ENCODE measurements around the gene MXRA8. TPM values are rescaled to one million over a fixed set of nuclear protein-coding genes. Genes with fewer than 3 reads are reported as not detected.

MXRA8 gene
- polyA plus RNA-seq, 2 donors, result 7.5 to 14.7 TPM

DNA sequence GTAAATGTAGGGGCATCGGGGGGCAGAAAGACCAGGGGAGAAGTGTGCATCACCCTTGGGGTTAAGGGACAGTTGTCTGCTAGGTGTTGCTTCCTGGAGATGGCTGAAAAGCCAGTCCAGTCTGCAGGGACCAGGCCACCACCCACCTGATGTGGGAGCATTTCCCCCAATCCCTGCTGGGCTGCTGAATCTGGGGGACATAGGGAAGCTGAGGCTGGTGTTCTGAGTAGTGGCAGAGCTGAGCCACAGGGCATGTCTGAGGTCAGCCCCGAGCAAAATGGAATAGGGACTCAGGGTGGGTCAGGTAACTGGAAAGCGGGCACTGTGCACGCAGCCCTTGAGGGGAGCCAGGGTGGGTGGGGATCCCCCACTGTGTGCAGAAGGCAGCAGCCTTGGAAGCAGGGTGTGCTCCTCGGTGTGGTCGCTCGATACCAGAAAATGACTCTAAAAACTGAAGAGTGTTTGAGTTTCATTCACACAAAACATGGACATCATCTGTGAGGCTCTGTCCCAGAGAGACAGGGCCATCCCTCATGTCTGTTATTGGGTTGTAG lies 43.2 kb upstream of the MXRA8 start:
- no peaks in the 10 kb centered on the region for H3K27me3 ChIP-seq (ENCODE audit: control insufficient read depth in 1 of 2, insufficient read depth in 2 of 2, low read length in 2 of 2)
- WGBS, 2 donors, result 74 to 80% methylated on average over 7 of the region's 7 CpGs
- peaks cover 3 to 26% of the 10 kb centered on the region in 2 donors for H3K4me1 ChIP-seq (ENCODE audit: control insufficient read depth in 2 of 2, insufficient read depth in 2 of 2, low read length in 1 of 2)
- H3K36me3 ChIP-seq (ENCODE audit: control insufficient read depth in 2 of 2, insufficient read depth in 2 of 2, low read length in 1 of 2), result peaks cover 11 to 38% of the 10 kb centered on the region in 2 donors
- no peak overlapping the region for H3K27ac ChIP-seq (ENCODE audit: low read depth in 2 of 2, low read length in 1 of 2)
- H3K4me3 ChIP-seq (ENCODE audit: low read depth in 1 of 2, low read length in 2 of 2), result no peak overlapping the region
- H3K9me3 ChIP-seq (ENCODE audit: control insufficient read depth in 2 of 2, insufficient read depth in 1 of 2, low read depth in 1 of 2, low read length in 1 of 2), result no peaks in the 10 kb centered on the region

DNA sequence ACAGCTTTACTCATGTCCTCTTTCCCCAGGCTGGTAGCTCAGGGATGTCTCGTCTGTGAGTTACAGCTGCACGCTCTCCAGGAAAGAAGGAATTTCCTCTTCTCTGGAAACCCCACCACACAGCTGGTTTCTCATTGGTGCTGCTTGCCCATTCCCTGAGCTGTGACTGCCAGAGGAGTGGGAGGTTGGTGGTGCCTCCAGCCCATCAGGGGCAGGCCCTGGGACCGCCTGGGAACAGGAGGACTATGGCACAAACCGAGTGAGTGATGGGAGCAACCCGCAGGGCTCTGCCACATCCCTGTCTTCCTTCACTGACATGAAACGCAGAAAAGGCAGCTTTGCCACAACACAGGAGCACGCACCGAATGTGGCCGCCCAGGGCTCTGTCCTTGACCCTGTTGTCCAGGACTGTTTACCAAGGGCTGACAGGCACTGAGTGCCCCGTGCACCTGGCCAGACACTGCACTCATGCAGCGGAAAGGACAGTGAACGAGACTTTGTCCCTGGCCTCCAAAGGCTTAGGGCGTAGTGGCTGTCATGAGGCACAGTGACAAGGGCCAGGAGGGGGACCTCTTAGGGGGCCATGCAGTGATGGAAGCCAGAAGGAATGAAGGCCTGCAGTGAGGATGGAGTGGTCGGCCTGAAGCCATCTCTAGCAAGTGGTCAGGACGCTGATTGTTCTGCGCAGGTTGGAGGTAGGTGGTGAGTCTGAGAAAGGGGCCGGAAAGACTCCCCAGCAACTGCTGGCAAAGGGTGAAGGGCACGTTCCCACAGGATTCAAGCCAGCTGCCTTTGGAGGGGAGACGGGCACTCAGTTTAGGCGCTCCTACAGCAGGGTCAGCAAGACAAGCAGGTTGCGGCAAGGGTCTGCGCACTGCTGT lies 42.5 kb upstream of the MXRA8 start:
- Histone ChIP-seq H3K4me3 (ENCODE audit: low read depth in 1 of 2, low read length in 2 of 2) (peak overlapping the region in 1 of 2 donors; percentile 95), H3K27ac (ENCODE audit: low read depth in 2 of 2, low read length in 1 of 2) (no peak overlapping the region), H3K36me3 (ENCODE audit: control insufficient read depth in 2 of 2, insufficient read depth in 2 of 2, low read length in 1 of 2) (peaks cover 11 to 38% of the 10 kb centered on the region in 2 donors), H3K27me3 (ENCODE audit: control insufficient read depth in 1 of 2, insufficient read depth in 2 of 2, low read length in 2 of 2) (no peaks in the 10 kb centered on the region), H3K9me3 (ENCODE audit: control insufficient read depth in 2 of 2, insufficient read depth in 1 of 2, low read depth in 1 of 2, low read length in 1 of 2) (no peaks in the 10 kb centered on the region), H3K4me1 (ENCODE audit: control insufficient read depth in 2 of 2, insufficient read depth in 2 of 2, low read length in 1 of 2) (peaks cover 0 to 21% of the 10 kb centered on the region in 2 donors)
- 79 to 82% methylated on average over 22 of the region's 22 CpGs for WGBS, 2 donors

DNA sequence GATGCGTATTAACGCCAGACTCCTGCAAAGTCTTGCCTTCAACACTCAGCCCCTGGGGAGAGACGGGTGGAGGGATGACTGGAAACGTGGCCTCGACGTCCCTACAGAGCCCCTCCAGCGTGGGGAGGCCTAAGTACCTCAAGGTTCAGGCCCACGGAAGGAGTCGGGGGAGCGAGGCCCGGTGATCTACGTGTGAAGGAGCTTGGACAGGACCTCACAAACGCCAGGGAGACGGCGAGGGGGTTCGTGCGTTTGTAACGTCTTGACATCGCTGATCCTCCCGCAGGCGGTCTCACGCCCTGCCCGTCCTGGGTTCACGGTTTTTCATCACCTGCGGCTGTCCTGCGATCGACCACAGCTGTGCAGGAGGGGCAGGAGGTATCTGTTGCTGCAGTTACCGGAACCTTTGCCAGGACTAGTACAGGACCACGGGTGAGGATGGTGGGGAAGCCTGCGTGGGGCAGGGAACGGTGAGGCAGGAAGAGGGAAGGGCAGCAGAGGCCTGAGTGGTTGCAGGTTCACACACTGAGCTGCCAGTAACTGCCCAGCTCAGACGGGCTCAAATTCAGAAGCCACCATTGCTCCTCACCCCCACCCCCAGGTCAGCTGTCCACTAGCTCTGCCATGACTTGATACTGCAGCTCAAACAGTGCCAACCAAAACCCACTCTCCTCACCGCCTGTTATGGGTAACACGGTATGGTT lies 41.7 kb upstream of the MXRA8 start:
- H3K4me1 ChIP-seq (ENCODE audit: control insufficient read depth in 2 of 2, insufficient read depth in 2 of 2, low read length in 1 of 2), result peaks cover 0 to 21% of the 10 kb centered on the region in 2 donors
- peak overlapping the region; percentile 95 to 97 for H3K4me3 ChIP-seq (ENCODE audit: low read depth in 1 of 2, low read length in 2 of 2)
- peaks cover 11 to 39% of the 10 kb centered on the region in 2 donors for H3K36me3 ChIP-seq (ENCODE audit: control insufficient read depth in 2 of 2, insufficient read depth in 2 of 2, low read length in 1 of 2)
- no peaks in the 10 kb centered on the region for H3K27me3 ChIP-seq (ENCODE audit: control insufficient read depth in 1 of 2, insufficient read depth in 2 of 2, low read length in 2 of 2)
- 5% methylated on average over 34 of the region's 34 CpGs for WGBS, 2 donors
- H3K9me3 ChIP-seq (ENCODE audit: control insufficient read depth in 2 of 2, insufficient read depth in 1 of 2, low read depth in 1 of 2, low read length in 1 of 2), result no peaks in the 10 kb centered on the region
- peak overlapping the region; percentile 83 to 88 for H3K27ac ChIP-seq (ENCODE audit: low read depth in 2 of 2, low read length in 1 of 2)

DNA sequence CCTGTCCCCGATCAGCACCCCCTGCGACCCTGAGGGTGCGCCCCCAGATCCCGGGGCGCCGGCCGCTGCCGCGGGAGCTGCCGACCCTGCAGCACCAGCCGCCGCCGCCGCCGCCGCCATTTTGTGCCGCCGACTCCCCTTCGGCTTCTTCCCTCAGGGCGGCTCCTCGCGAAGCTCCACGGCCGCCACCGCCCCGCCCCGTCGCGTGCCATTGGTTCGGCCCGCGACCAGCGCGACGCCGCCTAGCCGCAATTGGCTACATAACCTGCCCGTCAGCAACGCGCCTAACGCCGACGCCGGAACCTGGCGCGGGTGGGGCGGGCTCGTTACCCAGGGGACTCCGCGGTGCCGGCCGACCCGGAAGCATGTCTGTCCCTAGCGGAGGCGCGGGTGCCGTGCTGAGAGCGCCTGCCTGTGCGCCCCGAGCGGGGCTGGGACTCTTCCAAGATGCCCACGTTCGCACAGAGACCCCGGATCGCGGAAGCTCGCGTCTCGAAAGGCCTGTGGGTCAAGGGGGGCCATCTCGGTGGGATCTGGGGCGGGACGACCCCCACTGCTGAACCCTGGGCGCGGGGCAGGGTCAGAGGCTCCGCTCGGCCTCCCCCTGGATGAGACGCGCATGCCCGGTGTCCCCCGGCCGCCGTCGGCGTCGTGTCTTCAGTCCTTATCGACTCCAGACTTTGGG lies 41.0 kb upstream of the MXRA8 start, which contains the start of gene CCNL2:
TSS of gene CCNL2 (minus strand) at position 149 of the 685 bp plus-strand sequence. CDS start at position 120, 29 bp downstream.
- H3K27ac ChIP-seq (ENCODE audit: low read depth in 2 of 2, low read length in 1 of 2), result peak within 1 kb of the TSS; percentile 88 to 92
- no peaks in the 10 kb centered on the region for H3K27me3 ChIP-seq (ENCODE audit: control insufficient read depth in 1 of 2, insufficient read depth in 2 of 2, low read length in 2 of 2)
- H3K4me1 ChIP-seq (ENCODE audit: control insufficient read depth in 2 of 2, insufficient read depth in 2 of 2, low read length in 1 of 2), result peaks cover 0 to 21% of the 10 kb centered on the region in 2 donors
- H3K9me3 ChIP-seq (ENCODE audit: control insufficient read depth in 2 of 2, insufficient read depth in 1 of 2, low read depth in 1 of 2, low read length in 1 of 2), result no peaks in the 10 kb centered on the region
- peaks cover 8 to 37% of the 10 kb centered on the region in 2 donors for H3K36me3 ChIP-seq (ENCODE audit: control insufficient read depth in 2 of 2, insufficient read depth in 2 of 2, low read length in 1 of 2)
- WGBS, 2 donors, result 0 to 1% methylated on average over 72 to 86 of the region's 86 CpGs
- H3K4me3 ChIP-seq (ENCODE audit: low read depth in 1 of 2, low read length in 2 of 2), result peak within 1 kb of the TSS; percentile 97 to 99

DNA sequence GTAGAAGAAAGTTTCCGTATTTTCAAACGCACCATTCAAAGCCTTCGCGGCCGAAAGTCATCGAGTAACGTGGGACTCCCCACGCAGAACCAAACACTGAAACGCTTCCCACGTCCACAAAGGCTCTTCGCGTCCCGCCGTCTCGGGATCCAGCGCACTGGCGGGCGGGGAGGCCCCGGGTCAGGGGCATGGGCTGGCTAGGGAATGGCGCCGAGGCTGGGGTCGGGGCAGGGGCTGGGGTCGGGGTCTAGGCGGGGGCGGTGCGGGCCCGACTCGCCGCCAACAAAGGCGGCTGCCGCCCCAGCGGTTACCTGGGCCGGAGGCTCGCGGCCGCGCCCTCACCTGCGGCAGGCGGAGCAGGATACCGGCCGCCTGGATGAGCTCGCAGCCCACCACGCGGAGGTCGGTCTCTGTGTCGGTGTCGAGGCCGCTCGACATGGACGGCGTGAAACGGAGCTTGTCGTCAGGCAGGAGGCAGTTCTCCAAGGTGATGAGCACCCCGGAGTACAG lies 40.4 kb upstream of the MXRA8 start:
- H3K27ac ChIP-seq (ENCODE audit: low read depth in 2 of 2, low read length in 1 of 2), result peak overlapping the region; percentile 88 to 92
- H3K36me3 ChIP-seq (ENCODE audit: control insufficient read depth in 2 of 2, insufficient read depth in 2 of 2, low read length in 1 of 2), result peaks cover 10 to 35% of the 10 kb centered on the region in 2 donors
- H3K4me1 ChIP-seq (ENCODE audit: control insufficient read depth in 2 of 2, insufficient read depth in 2 of 2, low read length in 1 of 2), result peaks cover 0 to 21% of the 10 kb centered on the region in 2 donors
- H3K4me3 ChIP-seq (ENCODE audit: low read depth in 1 of 2, low read length in 2 of 2), result peak overlapping the region; percentile 97 to 99
- H3K9me3 ChIP-seq (ENCODE audit: control insufficient read depth in 2 of 2, insufficient read depth in 1 of 2, low read depth in 1 of 2, low read length in 1 of 2), result no peaks in the 10 kb centered on the region
- WGBS, 2 donors, result 0 to 1% methylated on average over 37 to 54 of the region's 54 CpGs
- no peaks in the 10 kb centered on the region for H3K27me3 ChIP-seq (ENCODE audit: control insufficient read depth in 1 of 2, insufficient read depth in 2 of 2, low read length in 2 of 2)

DNA sequence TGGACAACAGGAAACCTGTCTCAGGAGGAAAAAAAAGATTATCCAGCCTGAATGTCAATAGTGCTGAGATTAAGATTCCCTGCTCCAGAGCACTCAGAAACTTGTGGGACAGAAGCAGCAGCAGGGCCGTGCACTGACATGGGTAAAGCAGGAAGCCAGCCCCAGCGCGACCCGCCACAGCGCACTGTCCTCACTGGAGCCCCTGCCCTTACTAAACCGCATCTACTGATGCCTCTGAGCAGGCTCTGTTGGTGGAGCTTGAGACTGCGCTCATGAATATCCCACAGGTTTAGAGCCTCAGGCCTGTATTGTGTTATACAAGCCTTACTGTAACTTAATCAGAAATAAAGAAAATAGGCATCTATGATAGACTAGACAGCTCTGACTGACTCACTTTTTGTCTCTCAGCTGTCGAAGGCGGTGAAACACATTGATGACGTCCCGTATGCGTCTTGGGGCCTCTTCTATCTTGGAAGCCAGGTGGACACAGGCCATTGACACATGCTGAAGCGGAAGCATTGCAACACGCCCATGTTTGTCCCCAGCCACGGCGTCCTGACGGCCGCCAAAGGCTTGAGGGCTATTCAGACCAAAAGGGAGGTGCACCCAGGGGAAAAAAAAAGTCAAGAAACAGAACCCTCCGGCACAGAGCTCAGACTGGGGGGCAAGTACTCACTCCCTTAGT lies 39.6 kb upstream of the MXRA8 start:
- WGBS, 2 donors, result 44 to 47% methylated on average over 19 of the region's 19 CpGs
- Histone ChIP-seq H3K4me1 (ENCODE audit: control insufficient read depth in 2 of 2, insufficient read depth in 2 of 2, low read length in 1 of 2) (peaks cover 0 to 21% of the 10 kb centered on the region in 2 donors), H3K9me3 (ENCODE audit: control insufficient read depth in 2 of 2, insufficient read depth in 1 of 2, low read depth in 1 of 2, low read length in 1 of 2) (no peaks in the 10 kb centered on the region), H3K36me3 (ENCODE audit: control insufficient read depth in 2 of 2, insufficient read depth in 2 of 2, low read length in 1 of 2) (peaks cover 17 to 41% of the 10 kb centered on the region in 2 donors), H3K27me3 (ENCODE audit: control insufficient read depth in 1 of 2, insufficient read depth in 2 of 2, low read length in 2 of 2) (no peaks in the 10 kb centered on the region), H3K27ac (ENCODE audit: low read depth in 2 of 2, low read length in 1 of 2) (peak overlapping the region in 1 of 2 donors; percentile 92), H3K4me3 (ENCODE audit: low read depth in 1 of 2, low read length in 2 of 2) (peak overlapping the region; percentile 97 to 99)

DNA sequence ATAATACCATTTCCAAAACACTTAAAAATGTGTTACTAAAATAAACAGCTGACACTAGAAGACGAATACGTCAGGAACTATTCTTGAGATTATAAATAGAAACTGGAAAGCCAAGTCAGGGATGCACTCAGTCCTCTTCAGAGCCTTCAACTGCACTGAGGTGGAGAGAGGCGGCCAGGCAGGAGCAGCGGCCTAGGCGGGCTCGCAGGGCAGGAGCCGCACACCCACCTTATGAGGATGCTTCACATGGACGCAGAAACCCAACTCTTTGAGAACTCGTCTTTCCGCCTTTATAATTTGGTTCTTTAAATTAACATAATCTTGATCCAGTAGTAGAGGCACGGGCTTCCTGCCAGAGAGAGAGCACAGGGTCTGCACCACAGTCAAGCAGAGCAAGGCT lies 36.8 kb upstream of the MXRA8 start:
- Histone ChIP-seq H3K4me3 (ENCODE audit: low read depth in 1 of 2, low read length in 2 of 2) (no peak overlapping the region), H3K36me3 (ENCODE audit: control insufficient read depth in 2 of 2, insufficient read depth in 2 of 2, low read length in 1 of 2) (peaks cover 28 to 41% of the 10 kb centered on the region in 2 donors), H3K4me1 (ENCODE audit: control insufficient read depth in 2 of 2, insufficient read depth in 2 of 2, low read length in 1 of 2) (peaks cover 0 to 8% of the 10 kb centered on the region in 2 donors), H3K27me3 (ENCODE audit: control insufficient read depth in 1 of 2, insufficient read depth in 2 of 2, low read length in 2 of 2) (no peaks in the 10 kb centered on the region), H3K27ac (ENCODE audit: low read depth in 2 of 2, low read length in 1 of 2) (no peak overlapping the region), H3K9me3 (ENCODE audit: control insufficient read depth in 2 of 2, insufficient read depth in 1 of 2, low read depth in 1 of 2, low read length in 1 of 2) (no peaks in the 10 kb centered on the region)
- 90% methylated on average over 11 of the region's 11 CpGs for WGBS, 2 donors

DNA sequence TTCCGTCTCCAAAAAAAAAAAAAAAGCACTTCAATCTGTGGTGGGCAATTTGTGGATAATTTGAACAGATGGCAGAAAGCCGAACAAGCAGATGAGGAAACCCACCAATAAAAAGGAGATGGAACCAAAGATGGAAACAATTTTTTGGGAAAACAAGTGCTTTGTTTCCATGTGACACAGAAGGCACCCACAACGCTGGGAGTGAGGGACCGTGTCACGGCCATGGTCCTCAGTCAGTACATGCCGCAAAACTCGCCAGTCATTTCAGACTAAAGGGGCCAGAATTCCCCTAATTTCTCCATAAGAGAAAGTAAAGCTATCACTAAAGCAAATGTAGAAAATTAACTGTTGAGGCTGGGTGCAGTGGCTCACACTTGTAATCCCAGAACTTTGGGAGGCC lies 35.8 kb upstream of the MXRA8 start:
- Histone ChIP-seq H3K4me3 (ENCODE audit: low read depth in 1 of 2, low read length in 2 of 2) (no peak overlapping the region), H3K4me1 (ENCODE audit: control insufficient read depth in 2 of 2, insufficient read depth in 2 of 2, low read length in 1 of 2) (peaks cover 0 to 5% of the 10 kb centered on the region in 2 donors), H3K9me3 (ENCODE audit: control insufficient read depth in 2 of 2, insufficient read depth in 1 of 2, low read depth in 1 of 2, low read length in 1 of 2) (no peaks in the 10 kb centered on the region), H3K27me3 (ENCODE audit: control insufficient read depth in 1 of 2, insufficient read depth in 2 of 2, low read length in 2 of 2) (no peaks in the 10 kb centered on the region), H3K36me3 (ENCODE audit: control insufficient read depth in 2 of 2, insufficient read depth in 2 of 2, low read length in 1 of 2) (peaks cover 33 to 51% of the 10 kb centered on the region in 2 donors), H3K27ac (ENCODE audit: low read depth in 2 of 2, low read length in 1 of 2) (no peak overlapping the region)
- WGBS, 2 donors, result 97 to 98% methylated on average over 7 of the region's 7 CpGs

Data from esophagus (tissue), 2 donors.